Smooth muscle cell (in vitro differentiated cells): ENCODE data around the gene RPS6KA2. TPM values are rescaled to one million over a fixed set of nuclear protein-coding genes. Genes with fewer than 3 reads are reported as not detected.

Experiments used
- DNase-seq: peaks from one replicate; lab custom pipeline; 2025; ENCODE audit not compliant: unreplicated experiment; lab: John Stamatoyannopoulos, UW
- H2AFZ ChIP-seq: fragments of 200-600 bp; sonication (generic); 2 replicates; pipeline ENCODE4 v1.6.0; 2016; ENCODE audit warnings: antibody characterized with exemption, low read depth, mild to moderate bottlenecking
- H3F3A ChIP-seq: fragments of 200-600 bp; sonication (generic); 2 replicates; pipeline ENCODE4 v1.6.0; 2017; ENCODE audit warnings: antibody characterized with exemption, low read depth
- H3K27ac ChIP-seq: fragments of 200-600 bp; sonication (generic); 2 replicates; pipeline ENCODE4 v1.5.1; 2016; ENCODE audit warnings: low read depth, mild to moderate bottlenecking
- H3K27me3 ChIP-seq: fragments of 200-600 bp; sonication (generic); 2 replicates; pipeline ENCODE4 v1.6.1; 2016; ENCODE audit warnings: low read depth, mild to moderate bottlenecking
- H3K36me3 ChIP-seq: fragments of 200-600 bp; sonication (generic); 2 replicates; pipeline ENCODE4 v1.5.1; 2016; ENCODE audit warnings: low read depth
- H3K4me1 ChIP-seq: fragments of 200-600 bp; sonication (generic); 2 replicates; pipeline ENCODE4 v1.5.1; 2016; ENCODE audit warnings: low read depth
- H3K4me2 ChIP-seq: fragments of 200-600 bp; sonication (generic); 2 replicates; pipeline ENCODE4 v1.6.0; 2016; ENCODE audit warnings: mild to moderate bottlenecking
- H3K4me3 ChIP-seq: fragments of 200-600 bp; sonication (generic); 2 replicates; pipeline ENCODE4 v1.5.1; 2016; ENCODE audit warnings: mild to moderate bottlenecking
- H3K79me2 ChIP-seq: fragments of 200-600 bp; sonication (generic); 2 replicates; pipeline ENCODE4 v1.6.0; 2016; ENCODE audit warnings: low read depth, mild to moderate bottlenecking
- H3K9ac ChIP-seq: fragments of 200-600 bp; sonication (generic); 2 replicates; pipeline ENCODE4 v1.6.0; 2016; ENCODE audit warnings: low read depth
- H3K9me3 ChIP-seq: fragments of 200-600 bp; sonication (generic); replicated peaks from 2 replicates; pipeline ENCODE4 v1.5.1; 2016; ENCODE audit warnings: low read depth
- H4K20me1 ChIP-seq: fragments of 200-600 bp; sonication (generic); 2 replicates; pipeline ENCODE4 v1.6.0; 2016; ENCODE audit warnings: low read depth
- CTCF ChIP-seq: fragments of 200-600 bp; sonication (generic); IDR thresholded peaks from 2 replicates; pipeline ENCODE4 v1.5.1; 2017; ENCODE audit warnings: borderline replicate concordance, mild to moderate bottlenecking, antibody characterized with exemption; ENCODE audit not compliant: insufficient read depth, poor library complexity, severe bottlenecking
- WGBS: methylation state at CpG from one replicate; pipeline ENCODE4 v1.1.7; 2016; ENCODE audit warnings: low lambda C conversion rate; 5-methylcytosine and 5-hydroxymethylcytosine counted together
- polyA plus RNA-seq: library from polyadenylated mRNA; unstranded; fragments of >200 nt; fragmentation: Nextera tagmentation; extraction: Ambion mirVana; gene quantifications from 2 replicates; pipeline ENCODE4 v1.2.1, GENCODE V29; 2016
- total RNA-seq: library from RNA; depleted of rRNA; stranded (reverse); fragments of >200 nt; gene quantifications from 2 replicates; pipeline ENCODE4 v1.2.3, GENCODE V29; 2014

The RPS6KA2 gene
- total and polyA plus RNA-seq, 2 experiments from 2014 or later = 7.8 to 10.4 TPM

GRCh38 chr6:166460473-166461437, 166.3 kb downstream of the RPS6KA2 start:
- no peaks in the 10 kb centered on the region for H3K36me3 ChIP-seq
- no peaks in the 10 kb centered on the region for H3K79me2 ChIP-seq
- H3K4me2 ChIP-seq = no peak overlapping the region
- H3K9me3 ChIP-seq = no peaks in the 10 kb centered on the region
- no peak for DNase-seq
- H3K27ac ChIP-seq = no peak overlapping the region
- H3K4me1 ChIP-seq = no peaks in the 10 kb centered on the region
- no peak for TF ChIP-seq CTCF
- H4K20me1 ChIP-seq = no peaks in the 10 kb centered on the region
- no peaks in the 10 kb centered on the region for H3K27me3 ChIP-seq
- no peaks in the 10 kb centered on the region for H3F3A ChIP-seq
- 86% methylated on average over 25 of the region's 25 CpGs for WGBS
- no peak overlapping the region for H3K4me3 ChIP-seq
- no peak overlapping the region for H3K9ac ChIP-seq
- no peak overlapping the region for H2AFZ ChIP-seq

DNA sequence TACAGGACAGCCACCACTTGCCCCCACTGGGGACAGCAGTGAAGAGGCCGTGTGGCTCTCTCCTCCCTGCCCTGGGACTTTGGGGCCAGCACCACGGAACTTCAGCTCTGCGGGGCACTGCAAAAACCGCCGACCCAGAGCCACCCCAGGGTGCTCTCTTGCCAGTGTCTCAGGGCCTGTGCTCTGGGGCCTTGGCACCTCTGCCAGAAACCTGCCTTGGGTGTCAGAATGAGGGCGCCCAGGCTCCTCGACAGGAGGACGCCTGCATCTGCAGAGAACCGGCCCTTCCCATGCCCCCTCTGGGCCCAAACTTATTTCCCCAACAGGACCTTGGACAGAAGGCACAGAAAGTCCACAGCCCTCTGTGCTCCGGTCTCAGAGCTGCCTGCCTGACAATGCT, 167.1 kb downstream of the RPS6KA2 start:
- no peak for TF ChIP-seq CTCF
- H3K79me2 ChIP-seq = no peaks in the 10 kb centered on the region
- no peak overlapping the region for H3K4me3 ChIP-seq
- H3K9ac ChIP-seq = no peak overlapping the region
- no peaks in the 10 kb centered on the region for H3F3A ChIP-seq
- no peaks in the 10 kb centered on the region for H3K9me3 ChIP-seq
- WGBS = 93% methylated on average over 10 of the region's 10 CpGs
- no peak overlapping the region for H3K4me2 ChIP-seq
- H3K36me3 ChIP-seq = no peaks in the 10 kb centered on the region
- H4K20me1 ChIP-seq = no peaks in the 10 kb centered on the region
- H3K4me1 ChIP-seq = no peaks in the 10 kb centered on the region
- no peak for DNase-seq
- H3K27me3 ChIP-seq = no peaks in the 10 kb centered on the region
- no peak overlapping the region for H2AFZ ChIP-seq
- H3K27ac ChIP-seq = no peak overlapping the region

GRCh38 chr6:166459272-166459671, 167.8 kb downstream of the RPS6KA2 start:
- no peaks in the 10 kb centered on the region for H3K4me1 ChIP-seq
- no peaks in the 10 kb centered on the region for H3K36me3 ChIP-seq
- H3K4me2 ChIP-seq = no peak overlapping the region
- no peak overlapping the region for H3K4me3 ChIP-seq
- no peaks in the 10 kb centered on the region for H3K79me2 ChIP-seq
- no peak for DNase-seq
- TF ChIP-seq CTCF = no peak
- H3K9me3 ChIP-seq = no peaks in the 10 kb centered on the region
- no peaks in the 10 kb centered on the region for H3K27me3 ChIP-seq
- no peaks in the 10 kb centered on the region for H4K20me1 ChIP-seq
- 94% methylated on average over 8 of the region's 8 CpGs for WGBS
- no peak overlapping the region for H2AFZ ChIP-seq
- H3K27ac ChIP-seq = no peak overlapping the region
- no peak overlapping the region for H3K9ac ChIP-seq
- no peaks in the 10 kb centered on the region for H3F3A ChIP-seq
